ENCODE results near the gene BTAF1.
"Not testable (repeated sequence)": the region's sequence is repeated elsewhere in the genome, so short reads cannot be mapped to it uniquely, and the experiment has no call there.

BTAF1 gene

GRCh38 chr10:91923371-91924211 lies at the start of gene BTAF1:
Gene BTAF1, plus strand, starts transcription at chr10:91923770. Its CDS starts 307 bp downstream, at chr10:91924077.
- FAIRE-seq: peak; percentile 93

- FAIRE-seq: no peak
Measured at GRCh38 chr10:91875156-91875555, 48.4 kb upstream of the BTAF1 start.

- FAIRE-seq: no peak
Measured at GRCh38 chr10:91875779-91876178, 47.8 kb upstream of the BTAF1 start.

DNA sequence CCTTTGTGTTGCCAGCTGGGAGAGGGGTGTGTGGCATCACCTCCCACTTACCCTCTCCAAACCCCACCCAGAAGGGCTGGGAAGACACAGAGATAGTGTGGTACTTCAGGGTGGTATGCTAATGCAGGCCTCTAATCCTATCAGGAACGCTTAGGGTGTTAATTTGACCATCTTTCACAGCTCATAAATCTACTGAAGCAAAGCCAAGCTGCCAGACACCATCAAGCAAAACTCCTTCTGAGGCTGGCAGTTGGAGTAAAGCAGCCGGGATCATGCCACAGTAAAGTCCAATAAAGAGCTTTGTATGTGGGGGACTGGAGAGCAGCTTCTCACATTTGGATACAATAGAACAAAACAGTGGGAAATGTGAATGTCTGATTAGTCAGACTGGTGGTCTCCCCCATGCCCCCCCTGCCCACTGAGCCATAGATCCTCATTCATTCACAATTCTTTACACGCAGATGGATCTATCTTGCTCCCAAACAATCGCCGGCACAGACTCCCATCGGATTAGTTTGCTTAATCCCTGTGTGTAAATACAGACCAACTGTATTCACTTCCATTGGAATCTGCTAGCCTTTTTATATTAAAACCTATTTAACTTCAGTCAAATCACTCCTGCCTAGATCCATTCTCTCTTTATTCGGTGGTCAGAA lies 43.9 kb upstream of the BTAF1 start:
- FAIRE-seq: peak; percentile 44

GRCh38 chr10:91880310-91880709 lies 43.3 kb upstream of the BTAF1 start:
- FAIRE-seq: peak; percentile 97

GRCh38 chr10:91883549-91884444 lies 39.8 kb upstream of the BTAF1 start:
- FAIRE-seq: peak; percentile 99

- FAIRE-seq: no peak
Measured at GRCh38 chr10:91884536-91884935, 39.0 kb upstream of the BTAF1 start.

DNA sequence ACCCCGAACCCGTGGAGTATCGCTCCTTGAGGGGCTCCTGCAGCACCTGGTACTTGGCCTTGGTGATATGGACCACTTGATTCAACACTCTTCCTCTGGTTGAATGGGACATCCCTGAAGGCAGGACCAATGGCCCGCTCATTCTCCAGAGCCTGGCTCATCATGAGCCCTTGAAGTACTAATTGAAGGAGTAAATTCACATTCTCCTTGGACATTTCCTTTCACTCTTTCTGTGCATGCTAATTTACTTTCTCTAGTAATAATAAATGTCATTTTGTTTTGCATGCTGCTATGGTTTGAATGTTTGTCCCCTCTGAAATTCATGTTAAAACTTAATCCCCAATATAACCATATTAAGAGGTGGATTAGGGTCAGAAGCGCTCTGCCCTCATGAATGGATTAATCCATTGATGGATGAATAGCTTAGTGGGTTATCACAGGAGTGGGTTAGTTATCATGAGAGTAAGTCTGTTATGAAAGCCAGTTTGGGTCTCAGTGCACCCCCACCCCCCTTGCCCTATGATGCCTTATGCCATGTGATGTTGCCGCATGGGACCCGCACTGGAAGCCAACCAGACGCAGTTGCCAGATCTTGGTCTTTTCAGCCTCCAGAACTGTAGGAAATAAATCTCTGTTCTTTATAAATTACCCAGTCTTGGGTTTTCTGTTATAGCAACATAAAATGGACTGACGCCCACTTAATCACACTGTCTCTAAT lies 38.0 kb upstream of the BTAF1 start:
- FAIRE-seq: peak; percentile 83

- peak; percentile 99 for FAIRE-seq
Measured at GRCh38 chr10:91886954-91887271, 36.7 kb upstream of the BTAF1 start.

- FAIRE-seq: no peak
Measured at GRCh38 chr10:91887272-91888076, 36.1 kb upstream of the BTAF1 start.

DNA sequence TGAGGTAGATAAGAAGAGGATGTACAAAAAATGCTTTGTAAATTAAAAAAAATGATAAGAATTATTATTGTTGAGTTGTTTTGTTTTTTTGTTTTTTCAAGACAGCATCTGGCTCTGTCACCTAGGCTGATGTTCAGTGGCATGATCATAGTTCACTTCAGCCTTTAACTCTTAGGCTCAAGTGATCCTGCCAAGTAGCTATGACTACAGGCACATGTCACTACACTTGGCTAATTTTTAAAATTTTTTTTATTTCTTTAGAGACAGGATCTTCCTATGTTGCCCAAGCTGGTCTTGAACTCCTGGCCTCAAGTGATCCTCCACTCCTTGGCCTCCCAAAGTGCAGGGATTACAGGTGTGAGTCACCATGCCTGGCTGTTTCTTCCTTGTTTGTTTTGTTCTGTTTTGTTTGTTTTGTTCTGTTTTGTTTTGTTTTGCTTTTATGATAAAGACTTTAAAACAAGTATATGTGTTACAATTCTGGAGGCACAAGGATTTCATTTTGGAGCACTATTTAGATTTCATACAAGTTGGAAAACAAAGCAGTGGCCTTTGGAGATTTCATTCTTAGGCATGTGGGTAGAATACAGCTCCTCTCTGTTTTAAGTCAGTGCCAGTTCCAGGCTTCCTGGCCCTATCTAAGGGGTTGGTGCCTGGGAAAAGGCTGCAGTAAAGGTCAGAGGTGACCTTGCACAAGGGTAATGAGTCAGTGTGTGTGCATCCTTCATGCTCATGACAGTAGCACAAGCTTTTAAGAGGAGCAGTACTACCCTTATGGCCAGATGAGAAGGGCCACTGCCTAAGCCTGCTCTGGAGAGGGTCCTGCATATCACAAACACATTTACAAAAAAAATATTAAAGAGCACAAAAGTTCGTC lies 32.2 kb upstream of the BTAF1 start:
- FAIRE-seq: peak; percentile 66

DNA sequence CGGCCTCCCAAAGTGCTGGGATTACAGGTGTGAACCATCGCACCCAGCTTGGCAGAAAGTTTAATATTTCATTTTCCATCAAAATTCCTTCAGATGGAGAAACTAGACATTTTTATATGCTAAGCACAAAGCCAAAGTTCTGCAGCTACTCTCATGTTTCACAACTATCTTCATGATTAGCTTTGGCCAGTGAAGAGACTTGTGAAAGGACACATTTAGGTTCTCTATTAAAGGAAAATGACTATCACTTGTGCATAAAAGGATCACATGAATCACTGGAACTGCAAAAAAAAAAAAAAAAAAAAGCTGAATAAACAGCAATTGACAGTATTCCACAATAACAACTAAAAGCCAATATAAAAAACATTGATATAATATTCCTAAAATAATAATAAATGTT lies 30.5 kb upstream of the BTAF1 start:
- FAIRE-seq: peak; percentile 70

GRCh38 chr10:91894261-91894685 lies 29.3 kb upstream of the BTAF1 start:
- not testable (repeated sequence) for FAIRE-seq

GRCh38 chr10:91896212-91896756 lies 27.3 kb upstream of the BTAF1 start:
- FAIRE-seq: no peak

DNA sequence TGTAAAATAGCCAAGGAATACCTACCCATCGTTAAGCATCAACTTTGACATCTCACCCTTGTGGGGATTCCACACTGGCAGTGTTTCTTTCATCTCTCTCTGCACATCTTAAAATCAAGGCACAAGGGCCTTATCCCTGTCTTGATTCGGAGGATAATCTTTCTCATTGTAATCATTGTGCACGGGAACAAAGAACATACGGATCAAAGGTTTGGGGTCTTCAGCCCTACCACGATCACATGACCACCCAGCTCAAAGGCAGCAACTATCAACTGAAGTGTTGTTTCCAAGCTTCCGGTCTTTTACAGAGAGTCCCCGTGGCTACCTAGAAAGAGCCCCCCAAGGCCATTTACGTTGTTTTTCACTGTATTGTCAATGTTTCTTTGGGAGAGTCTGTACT lies 26.1 kb upstream of the BTAF1 start:
- no peak for FAIRE-seq

- peak; percentile 99 for FAIRE-seq
Measured at GRCh38 chr10:91901784-91902677, 21.5 kb upstream of the BTAF1 start.

DNA sequence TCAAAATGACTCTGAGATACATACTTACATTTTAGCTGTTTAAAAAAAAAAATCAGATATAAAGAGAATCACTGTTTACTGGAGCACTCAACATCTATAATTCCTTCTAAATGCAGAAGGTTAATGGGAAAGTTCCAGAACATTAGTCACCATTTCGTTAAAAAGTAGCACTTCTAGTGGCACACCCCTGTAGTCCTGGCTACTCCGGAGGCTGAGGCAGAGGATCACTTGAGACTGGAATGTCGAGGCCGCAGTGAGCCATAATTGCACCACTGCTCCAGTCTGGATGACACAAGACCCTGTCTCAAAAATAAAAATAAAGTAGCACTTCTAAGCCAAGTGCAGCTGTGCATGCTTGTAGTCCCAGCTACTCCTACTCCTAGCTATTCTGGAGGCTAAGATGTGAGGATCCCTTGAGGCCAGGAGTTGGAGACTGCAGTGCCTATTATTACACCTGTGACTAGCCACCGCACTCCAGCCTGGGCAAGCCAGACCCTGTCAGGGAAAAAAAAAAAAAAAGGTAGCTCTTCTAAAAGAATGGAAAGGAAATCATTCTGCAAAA lies 16.5 kb upstream of the BTAF1 start:
- FAIRE-seq: peak; percentile 53

GRCh38 chr10:91907914-91908336 lies 15.6 kb upstream of the BTAF1 start:
- no peak for FAIRE-seq
